ENCODE data around the gene MT1F.

- TF ChIP-seq, protein P1, sequence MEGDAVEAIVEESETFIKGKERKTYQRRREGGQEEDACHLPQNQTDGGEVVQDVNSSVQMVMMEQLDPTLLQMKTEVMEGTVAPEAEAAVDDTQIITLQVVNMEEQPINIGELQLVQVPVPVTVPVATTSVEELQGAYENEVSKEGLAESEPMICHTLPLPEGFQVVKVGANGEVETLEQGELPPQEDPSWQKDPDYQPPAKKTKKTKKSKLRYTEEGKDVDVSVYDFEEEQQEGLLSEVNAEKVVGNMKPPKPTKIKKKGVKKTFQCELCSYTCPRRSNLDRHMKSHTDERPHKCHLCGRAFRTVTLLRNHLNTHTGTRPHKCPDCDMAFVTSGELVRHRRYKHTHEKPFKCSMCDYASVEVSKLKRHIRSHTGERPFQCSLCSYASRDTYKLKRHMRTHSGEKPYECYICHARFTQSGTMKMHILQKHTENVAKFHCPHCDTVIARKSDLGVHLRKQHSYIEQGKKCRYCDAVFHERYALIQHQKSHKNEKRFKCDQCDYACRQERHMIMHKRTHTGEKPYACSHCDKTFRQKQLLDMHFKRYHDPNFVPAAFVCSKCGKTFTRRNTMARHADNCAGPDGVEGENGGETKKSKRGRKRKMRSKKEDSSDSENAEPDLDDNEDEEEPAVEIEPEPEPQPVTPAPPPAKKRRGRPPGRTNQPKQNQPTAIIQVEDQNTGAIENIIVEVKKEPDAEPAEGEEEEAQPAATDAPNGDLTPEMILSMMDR (IDR thresholded peaks at IDR 0.05), result no peak
- TF ChIP-seq EP300 (IDR thresholded peaks at IDR 0.05), result no peak
These were observed 48.8 kb upstream of the MT1F start for GRCh38 chr16:56608876-56609462.

Data from gastroesophageal sphincter (tissue), 3 donors.